Measurements from ENCODE around the gene SIRPA. TPM values are rescaled to one million over a fixed set of nuclear protein-coding genes. Genes with fewer than 3 reads are reported as not detected.

Gene SIRPA
- total and polyA plus RNA-seq, 2 of the 8 experiments (the other 6 are each of a cell fraction or from before 2014, with no cell fraction given), result 3.9 to 4.3 TPM

- Histone ChIP-seq H2BK20ac (ENCODE audit: low read length) (no peak overlapping the region), H3K4me1 (replicated peaks in 1 of 4; ENCODE audit: control insufficient read depth in 3 of 4, insufficient read depth in 4 of 4, low read length in 3 of 4) (peaks cover 0 to 4% (median 0%) of the 10 kb centered on the region in 4 experiments; a peak in 1 of 7 replicates), H2AK5ac (ENCODE audit: low read depth, low read length) (no peak overlapping the region), H3K27me3 (replicated peaks in 1 of 4; ENCODE audit: control insufficient read depth in 3 of 4, extremely low read depth in 1 of 4, insufficient read depth in 3 of 4, low read length in 3 of 4) (peaks cover 0 to 2% (median 0%) of the 10 kb centered on the region in 4 experiments; a peak in 1 of 7 replicates), H2AFZ (ENCODE audit: low read length) (no peak overlapping the region), H3K9ac (replicated peaks in 1 of 4; ENCODE audit: extremely low read depth in 1 of 4, low read depth in 3 of 4, low read length in 3 of 4) (no peak overlapping the region), H4K5ac (ENCODE audit: insufficient read length, low read depth, low read length) (no peak overlapping the region), H3K79me2 (ENCODE audit: control insufficient read depth in 1 of 2, insufficient read depth in 2 of 2, low read length in 2 of 2) (no peaks in the 10 kb centered on the region), H3K27ac (ENCODE audit: low read depth, low read length) (no peak overlapping the region), H4K91ac (replicated peaks; ENCODE audit: insufficient read length, low read length) (no peak overlapping the region), H4K20me1 (replicated peaks in 1 of 2; ENCODE audit: control insufficient read depth in 1 of 2, insufficient read depth in 2 of 2, low read length in 2 of 2) (peaks cover 0 to 1% of the 10 kb centered on the region in 2 experiments), H4K8ac (ENCODE audit: extremely low read depth, insufficient read depth, low read length) (no peak overlapping the region), H3K36me3 (ENCODE audit: control insufficient read depth in 2 of 4, insufficient read depth in 4 of 4, low read length in 3 of 4) (no peaks in the 10 kb centered on the region), H2BK5ac (ENCODE audit: low read depth, low read length) (no peak overlapping the region), H3K14ac (ENCODE audit: insufficient read length) (no peak overlapping the region), H3K4ac (replicated peaks; ENCODE audit: insufficient read length, low read depth, low read length) (no peak overlapping the region), H3K56ac (replicated peaks; ENCODE audit: insufficient read length, low read depth, low read length) (no peak overlapping the region), H2BK120ac (replicated peaks; ENCODE audit: low read depth, low read length) (no peak overlapping the region), H3K9me3 (ENCODE audit: insufficient read depth in 2 of 2, low read depth in 1 of 2, low read length in 1 of 2) (no peaks in the 10 kb centered on the region), H3K4me3 (ENCODE audit: extremely low read depth in 1 of 4, insufficient read depth in 2 of 4, low read depth in 3 of 4, low read length in 4 of 4) (no peak overlapping the region), H2BK15ac (ENCODE audit: low read length) (no peak overlapping the region), H3K23me2 (ENCODE audit: low read depth, low read length) (no peaks in the 10 kb centered on the region), H3K23ac (ENCODE audit: insufficient read length) (no peak overlapping the region), H3K4me2 (ENCODE audit: insufficient read depth in 1 of 2, low read depth in 2 of 2, low read length in 2 of 2) (no peak overlapping the region; a peak in 1 of 4 replicates), H2BK12ac (ENCODE audit: low read depth, low read length) (no peak overlapping the region), H3K18ac (ENCODE audit: extremely low read depth, low read length) (no peak overlapping the region), H3K79me1 (ENCODE audit: low read depth, low read length) (no peaks in the 10 kb centered on the region)
- WGBS, 2 experiments (ENCODE audit: extremely low coverage in 1 of 2, insufficient coverage in 1 of 2, insufficient read length in 1 of 2, insufficient replicate concordance in 2 of 2, low coverage in 1 of 2, low lambda C conversion rate in 2 of 2, missing lambda C conversion rate in 1 of 2), result 77% methylated on average over 5 of the region's 5 CpGs; no CpG with 5 or more reads in 1 of the 2 experiments
- ChIA-PET CTCF (ENCODE audit: partially characterized antibody) (interaction anchor here (0.7 to 2.1 kb wide), 12 partner anchors 14 to 415 kb away, joined by 3 to 9 read pairs (median 3); no protein-coding TSS in a partner anchor), POLR2A (ENCODE audit: partially characterized antibody) (interaction anchor here (0.7 to 1.4 kb wide), 4 partner anchors 15 to 439 kb away, joined by 3 to 4 read pairs (median 3); no protein-coding TSS in a partner anchor)
- DNase-seq (ENCODE audit: low read depth in 1 of 2, low spot score in 2 of 2), result no peak
- no peak for FAIRE-seq
- TF ChIP-seq PHF8 (conservative IDR thresholded peaks at IDR 0.05; ENCODE audit: low read depth, low read length) (no peak), CHD1 (IDR thresholded peaks at IDR 0.05; ENCODE audit: low read depth, low read length) (no peak), YY1 (IDR thresholded peaks at IDR 0.05; ENCODE audit: low read depth, low read length) (no peak), CTBP2 (IDR thresholded peaks at IDR 0.05; ENCODE audit: borderline replicate concordance, insufficient read depth, insufficient read length, low read length) (no peak), RNF2 (IDR thresholded peaks at IDR 0.05; ENCODE audit: borderline replicate concordance, low read depth, low read length, missing control alignments, poor library complexity, severe bottlenecking) (no peak), SP1 (IDR thresholded peaks at IDR 0.05; ENCODE audit: low read depth, low read length) (no peak), RAD21 (IDR thresholded peaks at IDR 0.05 in 1 of 2, conservative IDR thresholded peaks at IDR 0.05 in 1 of 2; ENCODE audit: low read depth in 2 of 2, low read length in 2 of 2) (no peak), MAX (IDR thresholded peaks at IDR 0.05) (no peak), TAF1 (IDR thresholded peaks at IDR 0.05; ENCODE audit: low read depth, low read length) (no peak), SAP30 (IDR thresholded peaks at IDR 0.05; ENCODE audit: insufficient read depth, insufficient replicate concordance, low read length) (no peak), NANOG (IDR thresholded peaks at IDR 0.05; ENCODE audit: insufficient read depth, low read depth, low read length, poor library complexity, severe bottlenecking) (no peak)
Observed at GRCh38 chr20:1971893-1972586, 76.8 kb downstream of the SIRPA start.
